Activated CD8-positive, alpha-beta T cell treated with anti-CD3 and anti-CD28 coated beads for 36 hours (primary cell): ENCODE data around the gene APOBEC3G. TPM values are rescaled to one million over a fixed set of nuclear protein-coding genes. Genes with fewer than 3 reads are reported as not detected.

ENCODE experiments used
- ATAC-seq: fragments of 200-7000 bp; cut with Tn5 transposase; one replicate; pipeline ENCODE4 v1.10.0; 2021; ENCODE audit warnings: mild to moderate bottlenecking, moderate library complexity
- CTCF ChIA-PET: fragments of 350-600 bp; sonication (Branson Sonifier 250); formaldehyde crosslinking; loops from one replicate; lab custom pipeline; 2021; ENCODE audit warnings: antibody characterized with exemption; lab: Charles Lee
- POLR2A ChIA-PET: fragments of 350-600 bp; sonication (Branson Sonifier 250); formaldehyde crosslinking; loops from one replicate; lab custom pipeline; 2021; ENCODE audit warnings: antibody characterized with exemption; lab: Charles Lee
- DNase-seq: peaks from one replicate; pipeline ENCODE4 v3.0.0-alpha.2; 2020
- H3K27ac Mint-ChIP-seq: one replicate; pipeline ENCODE4 v1.8.0; 2021; ENCODE audit warnings: mild to moderate bottlenecking, mixed read lengths
- H3K27me3 Mint-ChIP-seq: one replicate; pipeline ENCODE4 v1.8.0; 2021; ENCODE audit warnings: mixed read lengths
- H3K36me3 Mint-ChIP-seq: one replicate; pipeline ENCODE4 v1.8.0; 2021; ENCODE audit warnings: low read depth, mixed read lengths
- H3K4me1 Mint-ChIP-seq: one replicate; pipeline ENCODE4 v1.8.0; 2021; ENCODE audit warnings: low read depth, mixed read lengths
- H3K4me3 Mint-ChIP-seq: one replicate; pipeline ENCODE4 v1.8.0; 2021; ENCODE audit warnings: mild to moderate bottlenecking, moderate library complexity, mixed read lengths
- H3K9me3 Mint-ChIP-seq: one replicate; pipeline ENCODE4 v1.8.0; 2021; ENCODE audit warnings: mixed read lengths
- intact Hi-C: fragments of 100-400 bp; cut with micrococcal nuclease; formaldehyde crosslinking; loops from one replicate; pipeline ENCODE4 v1.10.0; 2022
- total RNA-seq, 2 experiments: library from RNA; stranded (reverse); gene quantifications; one replicate each; pipeline ENCODE4 v1.2.3, GENCODE V29; 2021
- TF ChIP-seq, protein P1 (sequence below): fragments of 200-600 bp; IDR thresholded peaks from one replicate; pipeline ENCODE4 v1.8.0; 2022; ENCODE audit warnings: antibody characterized with exemption, mild to moderate bottlenecking

Gene APOBEC3G
- total RNA-seq, 2 experiments from 2014 or later: 66.0 to 66.5 TPM

DNA sequence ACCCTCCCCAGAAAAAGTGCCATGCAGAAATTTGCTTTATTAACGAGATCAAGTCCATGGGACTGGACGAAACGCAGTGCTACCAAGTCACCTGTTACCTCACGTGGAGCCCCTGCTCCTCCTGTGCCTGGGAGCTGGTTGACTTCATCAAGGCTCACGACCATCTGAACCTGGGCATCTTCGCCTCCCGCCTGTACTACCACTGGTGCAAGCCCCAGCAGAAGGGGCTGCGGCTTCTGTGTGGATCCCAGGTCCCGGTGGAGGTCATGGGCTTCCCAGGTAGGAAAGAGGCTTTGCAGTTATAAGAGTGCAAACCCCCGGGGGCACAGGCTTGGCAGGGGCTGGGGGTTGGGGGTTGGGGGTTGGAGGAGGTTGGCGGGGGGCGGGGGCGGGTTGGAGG is 24.2 kb downstream of the APOBEC3G start:
- intact Hi-C loops: no loop called here
- ATAC-seq: no peak
- POLR2A ChIA-PET: interaction anchor here (1.3 to 1.4 kb wide), 2 partner anchors 10 to 30 kb away, joined by 3 read pairs; no protein-coding TSS in a partner anchor
- CTCF ChIA-PET: interaction anchor here (0.9 kb wide), 1 partner anchor 17 kb away, joined by 3 read pairs; no protein-coding TSS in a partner anchor
- H3K9me3 Mint-ChIP-seq: no peaks in the 10 kb centered on the region
- H3K4me3 Mint-ChIP-seq: no peak overlapping the region
- no peak overlapping the region for H3K27ac Mint-ChIP-seq
- H3K4me1 Mint-ChIP-seq: peaks cover 51% of the 10 kb centered on the region
- no peaks in the 10 kb centered on the region for H3K36me3 Mint-ChIP-seq
- no peaks in the 10 kb centered on the region for H3K27me3 Mint-ChIP-seq
- TF ChIP-seq, protein P1, sequence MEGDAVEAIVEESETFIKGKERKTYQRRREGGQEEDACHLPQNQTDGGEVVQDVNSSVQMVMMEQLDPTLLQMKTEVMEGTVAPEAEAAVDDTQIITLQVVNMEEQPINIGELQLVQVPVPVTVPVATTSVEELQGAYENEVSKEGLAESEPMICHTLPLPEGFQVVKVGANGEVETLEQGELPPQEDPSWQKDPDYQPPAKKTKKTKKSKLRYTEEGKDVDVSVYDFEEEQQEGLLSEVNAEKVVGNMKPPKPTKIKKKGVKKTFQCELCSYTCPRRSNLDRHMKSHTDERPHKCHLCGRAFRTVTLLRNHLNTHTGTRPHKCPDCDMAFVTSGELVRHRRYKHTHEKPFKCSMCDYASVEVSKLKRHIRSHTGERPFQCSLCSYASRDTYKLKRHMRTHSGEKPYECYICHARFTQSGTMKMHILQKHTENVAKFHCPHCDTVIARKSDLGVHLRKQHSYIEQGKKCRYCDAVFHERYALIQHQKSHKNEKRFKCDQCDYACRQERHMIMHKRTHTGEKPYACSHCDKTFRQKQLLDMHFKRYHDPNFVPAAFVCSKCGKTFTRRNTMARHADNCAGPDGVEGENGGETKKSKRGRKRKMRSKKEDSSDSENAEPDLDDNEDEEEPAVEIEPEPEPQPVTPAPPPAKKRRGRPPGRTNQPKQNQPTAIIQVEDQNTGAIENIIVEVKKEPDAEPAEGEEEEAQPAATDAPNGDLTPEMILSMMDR: no peak
- DNase-seq: no peak

DNA sequence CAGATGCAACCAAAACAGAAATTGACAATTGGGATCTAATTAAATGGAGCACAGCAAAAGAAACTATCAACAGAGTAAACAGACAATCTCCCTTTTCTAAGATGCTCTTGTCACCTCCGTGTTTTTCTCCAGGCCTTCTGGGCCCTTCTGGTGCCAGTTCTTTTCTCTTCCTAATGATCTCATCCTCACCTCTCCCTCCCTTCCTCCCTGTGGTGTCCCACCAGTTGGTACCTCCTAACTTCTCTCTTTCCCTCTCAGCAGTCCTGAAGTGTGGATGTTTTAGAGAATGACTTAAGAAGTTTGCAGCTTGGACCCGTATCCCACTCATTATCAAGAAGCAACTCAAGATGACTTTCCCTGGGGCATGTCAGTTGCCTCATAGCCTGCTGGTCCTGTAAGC is 26.4 kb downstream of the APOBEC3G start:
- DNase-seq: no peak
- no peak overlapping the region for H3K27ac Mint-ChIP-seq
- H3K4me3 Mint-ChIP-seq: no peak overlapping the region

DNA sequence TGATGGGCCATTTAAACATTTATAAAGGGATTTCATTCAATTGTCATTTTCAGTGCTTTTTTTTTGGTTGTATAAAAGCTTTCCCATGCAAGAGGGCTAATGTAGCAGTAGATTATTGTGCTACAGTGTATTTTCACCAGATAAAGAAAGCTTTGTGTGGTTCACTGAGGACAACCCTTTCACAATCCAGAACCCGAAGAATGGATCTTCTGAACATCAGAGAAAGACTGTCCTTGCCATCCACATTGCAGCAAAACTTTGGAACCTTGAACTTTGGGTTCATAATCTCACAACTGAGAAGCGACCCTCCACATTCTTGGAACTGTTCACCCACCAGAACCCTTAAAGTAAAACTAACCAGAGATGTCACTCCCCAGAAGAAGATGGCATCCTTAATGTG is 29.3 kb downstream of the APOBEC3G start:
- no peaks in the 10 kb centered on the region for H3K27me3 Mint-ChIP-seq
- DNase-seq: no peak
- no peaks in the 10 kb centered on the region for H3K36me3 Mint-ChIP-seq
- H3K4me3 Mint-ChIP-seq: no peak overlapping the region
- intact Hi-C loops: no loop called here
- POLR2A ChIA-PET: interaction anchor here (0.7 kb wide), 1 partner anchor 169 kb away, joined by 5 read pairs; no protein-coding TSS in a partner anchor
- H3K4me1 Mint-ChIP-seq: peaks cover 9% of the 10 kb centered on the region
- no peak for ATAC-seq
- no peaks in the 10 kb centered on the region for H3K9me3 Mint-ChIP-seq
- TF ChIP-seq, protein P1: no peak
- H3K27ac Mint-ChIP-seq: no peak overlapping the region
- CTCF ChIA-PET: interaction anchor here (1.1 kb wide), 1 partner anchor 18 kb away, joined by 4 read pairs; no protein-coding TSS in a partner anchor

More for the DNA sequence above, 26.4 kb downstream of the APOBEC3G start:
- no peaks in the 10 kb centered on the region for H3K9me3 Mint-ChIP-seq
- ChIA-PET POLR2A (no interaction called here), CTCF (interaction anchor here (1.1 kb wide), 1 partner anchor 100 kb away, joined by 3 read pairs; no protein-coding TSS in a partner anchor)
- TF ChIP-seq, protein P1: no peak
- no peaks in the 10 kb centered on the region for H3K27me3 Mint-ChIP-seq
- H3K4me1 Mint-ChIP-seq: peaks cover 31% of the 10 kb centered on the region
- ATAC-seq: no peak
- H3K36me3 Mint-ChIP-seq: no peaks in the 10 kb centered on the region
- intact Hi-C loops: no loop called here

DNA sequence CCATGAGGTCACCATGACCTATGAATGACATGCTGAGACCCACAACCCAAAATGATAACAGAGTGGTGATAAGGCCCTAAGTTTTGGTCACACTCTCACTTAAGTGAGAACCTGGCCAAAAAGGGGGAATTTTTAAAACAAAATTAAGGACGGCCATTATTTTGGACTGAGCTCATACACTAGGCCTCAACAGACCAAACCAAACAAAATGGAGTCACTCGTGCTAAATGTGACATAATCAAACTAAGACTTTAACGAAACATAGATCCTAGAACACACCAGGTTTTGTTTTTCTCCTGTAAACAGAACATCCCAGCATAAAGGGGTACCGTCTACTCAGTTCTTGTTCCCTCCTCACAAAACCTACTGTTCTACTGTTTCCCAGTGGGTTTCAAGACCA is 31.4 kb downstream of the APOBEC3G start:
- DNase-seq: no peak
- Mint-ChIP-seq H3K27me3 (no peaks in the 10 kb centered on the region), H3K4me3 (no peak overlapping the region), H3K9me3 (no peaks in the 10 kb centered on the region), H3K4me1 (peaks cover 7% of the 10 kb centered on the region), H3K27ac (no peak overlapping the region), H3K36me3 (no peaks in the 10 kb centered on the region)
- TF ChIP-seq, protein P1: no peak
- POLR2A ChIA-PET: no interaction called here
- intact Hi-C loops: no loop called here
- CTCF ChIA-PET: interaction anchor here (1.1 to 1.7 kb wide), 3 partner anchors 11 to 343 kb away, joined by 3 to 10 read pairs (median 4); partner anchors contain the start of gene APOBEC3H
- no peak for ATAC-seq

DNA sequence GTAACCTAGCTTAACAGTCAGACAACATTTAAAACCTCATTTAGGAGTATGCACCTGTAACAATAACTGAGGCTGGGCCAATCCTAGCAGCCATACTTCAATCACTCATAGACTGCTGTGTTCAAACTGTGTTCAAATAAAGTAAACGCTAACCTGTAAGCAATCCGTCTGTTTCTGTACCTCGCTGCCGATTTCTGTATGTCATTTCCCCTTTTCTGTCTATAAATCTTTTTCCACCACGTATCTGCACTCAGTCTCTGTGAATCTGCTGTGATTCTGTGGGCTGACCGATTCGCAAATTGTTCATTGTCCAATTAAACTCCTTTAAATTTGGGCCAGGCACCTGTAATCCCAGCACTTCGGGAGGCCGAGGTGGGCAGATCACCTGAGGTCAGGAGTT is 32.3 kb downstream of the APOBEC3G start:
- no peak overlapping the region for H3K27ac Mint-ChIP-seq
- H3K9me3 Mint-ChIP-seq: no peaks in the 10 kb centered on the region
- peaks cover 16% of the 10 kb centered on the region for H3K4me1 Mint-ChIP-seq
- no peaks in the 10 kb centered on the region for H3K27me3 Mint-ChIP-seq
- ChIA-PET CTCF (interaction anchor here (1.5 to 1.7 kb wide), 3 partner anchors 11 to 67 kb away, joined by 3 to 10 read pairs (median 6); partner anchors contain the start of gene APOBEC3H), POLR2A (interaction anchor here (0.6 to 1.8 kb wide), 3 partner anchors 11 to 282 kb away, joined by 3 to 5 read pairs (median 4); no protein-coding TSS in a partner anchor)
- TF ChIP-seq, protein P1: no peak
- DNase-seq: no peak
- intact Hi-C loops: no loop called here
- H3K4me3 Mint-ChIP-seq: no peak overlapping the region
- no peaks in the 10 kb centered on the region for H3K36me3 Mint-ChIP-seq
- no peak for ATAC-seq
